Lower leg skin (tissue), 3 donors: ENCODE data around the gene ENTPD3.

Source experiments
- CTCF ChIP-seq, 3 donors: fragments of 450-650 bp; IDR thresholded peaks; one replicate each; pipeline ENCODE4 v1.5.1; 2016; ENCODE audit warnings: antibody characterized with exemption in 3 of 3, mild to moderate bottlenecking in 3 of 3, moderate library complexity in 2 of 3
- POLR2A ChIP-seq, 2 donors: fragments of 450-650 bp; IDR thresholded peaks; one replicate each; pipeline ENCODE4 v1.6.1; 2016 to 2017; ENCODE audit warnings: antibody characterized with exemption in 2 of 2, mild to moderate bottlenecking in 1 of 2, moderate library complexity in 1 of 2

- TF ChIP-seq CTCF (IDR thresholded peaks at IDR 0.05) (no peak), POLR2A (IDR thresholded peaks at IDR 0.05) (no peak)
Observed at GRCh38 chr3:40404591-40405198, 17.7 kb downstream of the ENTPD3 start.
